HG02973 (cell line): ENCODE measurements around the gene ACBD3.
A peak's percentile ranks its signal among the peaks of the same experiment; 100 is the strongest.

Experiments used
- ATAC-seq: cut with Tn5 transposase; IDR thresholded peaks from one replicate; pipeline ENCODE4 v1.9.1; 2021; ENCODE audit warnings: moderate library complexity; ENCODE audit not compliant: unreplicated experiment

The ACBD3 gene

DNA sequence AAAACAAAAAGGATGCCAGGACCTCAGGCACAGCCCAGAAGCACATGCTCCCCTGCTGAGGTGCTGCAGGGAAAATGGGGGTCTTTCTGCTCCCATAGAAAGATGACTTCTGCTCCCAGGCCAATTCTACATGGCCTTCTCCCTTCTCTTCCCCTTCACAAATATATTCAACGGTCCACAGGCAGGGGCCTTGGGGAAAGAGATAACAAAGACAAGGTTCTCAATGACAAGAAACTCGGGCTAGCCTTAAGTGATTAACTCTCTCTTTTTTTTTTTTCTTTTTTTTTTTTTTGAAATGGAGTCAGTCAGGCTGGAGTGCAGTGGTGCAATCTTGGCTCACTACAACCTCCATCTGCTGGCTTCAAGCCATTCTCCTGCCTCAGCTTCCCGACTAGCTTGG is 69.9 kb downstream of the ACBD3 start:
- ATAC-seq: no peak

DNA sequence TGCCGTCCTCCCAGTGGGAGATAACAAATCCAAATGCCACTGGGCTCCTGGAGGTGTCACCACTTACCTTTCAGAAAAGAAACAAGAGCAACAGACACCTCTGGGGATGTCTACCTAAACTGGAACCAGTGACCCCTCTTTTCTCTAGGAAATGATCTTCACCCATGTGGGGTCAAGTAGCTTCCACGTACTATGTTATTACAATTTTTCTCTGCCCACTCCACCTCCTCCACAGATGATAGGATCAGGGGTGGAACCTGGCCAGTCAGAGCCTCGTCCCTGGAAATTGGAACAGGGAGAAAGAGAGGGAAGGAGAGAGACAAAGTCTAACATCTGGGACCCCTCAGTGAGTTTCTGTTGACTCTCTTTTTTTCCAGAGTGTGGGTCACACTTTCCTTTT is 73.9 kb downstream of the ACBD3 start:
- ATAC-seq: no peak

DNA sequence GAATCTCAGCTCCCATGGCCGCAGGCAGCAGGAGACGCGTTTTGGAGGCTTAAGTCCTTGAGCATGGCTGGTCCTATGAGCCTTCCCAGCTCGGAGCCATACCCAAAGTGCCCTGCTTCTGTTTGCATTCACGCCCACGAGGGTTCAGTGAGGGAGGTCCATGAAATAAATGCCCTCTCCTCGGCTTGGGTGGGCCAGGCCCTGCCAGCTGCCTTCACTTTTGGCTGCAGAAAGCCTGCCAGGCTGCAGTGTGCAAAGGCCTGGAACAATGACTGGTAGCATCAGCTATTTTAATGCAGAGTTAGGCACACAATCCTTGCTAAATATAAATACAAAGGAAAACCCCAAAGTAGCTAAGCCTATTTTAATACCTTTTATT is 74.7 kb downstream of the ACBD3 start:
- no peak for ATAC-seq

DNA sequence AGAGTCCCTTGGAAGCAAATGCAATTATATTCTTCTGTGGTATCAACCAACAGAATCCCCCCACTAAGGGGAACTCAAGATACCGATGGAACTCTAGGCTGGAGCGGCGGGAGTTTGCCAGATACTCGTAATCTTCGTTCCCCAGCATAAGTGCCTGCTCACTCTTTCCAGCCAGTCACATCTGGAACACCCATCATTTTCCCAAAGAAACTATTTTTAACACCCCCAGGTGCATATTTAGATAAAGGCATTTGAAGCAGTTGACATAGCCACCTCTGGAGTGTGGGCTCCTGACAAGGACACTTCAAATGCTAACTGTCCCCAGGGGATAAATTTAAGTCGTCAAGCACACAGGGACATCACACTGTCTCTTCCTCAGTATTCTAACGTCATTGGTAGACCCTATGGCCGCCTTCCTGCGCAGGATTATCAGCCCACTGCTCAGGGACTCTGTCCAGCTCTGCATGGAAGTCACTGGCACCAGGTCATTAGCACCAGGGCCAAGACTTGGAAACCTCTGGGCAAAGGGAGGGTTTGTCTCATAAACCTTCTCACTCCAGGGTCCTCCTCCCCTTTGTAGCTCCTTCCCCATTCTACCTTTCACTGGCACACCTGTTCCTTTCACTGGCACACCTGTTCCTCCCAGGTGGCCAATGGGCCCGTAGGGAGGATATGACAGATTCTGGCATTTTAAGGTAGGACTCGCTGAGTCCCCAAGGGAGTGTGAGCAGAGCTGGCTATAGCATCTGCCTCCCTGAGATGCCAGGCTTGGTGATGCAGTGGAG is 75.3 kb downstream of the ACBD3 start:
- no peak for ATAC-seq

DNA sequence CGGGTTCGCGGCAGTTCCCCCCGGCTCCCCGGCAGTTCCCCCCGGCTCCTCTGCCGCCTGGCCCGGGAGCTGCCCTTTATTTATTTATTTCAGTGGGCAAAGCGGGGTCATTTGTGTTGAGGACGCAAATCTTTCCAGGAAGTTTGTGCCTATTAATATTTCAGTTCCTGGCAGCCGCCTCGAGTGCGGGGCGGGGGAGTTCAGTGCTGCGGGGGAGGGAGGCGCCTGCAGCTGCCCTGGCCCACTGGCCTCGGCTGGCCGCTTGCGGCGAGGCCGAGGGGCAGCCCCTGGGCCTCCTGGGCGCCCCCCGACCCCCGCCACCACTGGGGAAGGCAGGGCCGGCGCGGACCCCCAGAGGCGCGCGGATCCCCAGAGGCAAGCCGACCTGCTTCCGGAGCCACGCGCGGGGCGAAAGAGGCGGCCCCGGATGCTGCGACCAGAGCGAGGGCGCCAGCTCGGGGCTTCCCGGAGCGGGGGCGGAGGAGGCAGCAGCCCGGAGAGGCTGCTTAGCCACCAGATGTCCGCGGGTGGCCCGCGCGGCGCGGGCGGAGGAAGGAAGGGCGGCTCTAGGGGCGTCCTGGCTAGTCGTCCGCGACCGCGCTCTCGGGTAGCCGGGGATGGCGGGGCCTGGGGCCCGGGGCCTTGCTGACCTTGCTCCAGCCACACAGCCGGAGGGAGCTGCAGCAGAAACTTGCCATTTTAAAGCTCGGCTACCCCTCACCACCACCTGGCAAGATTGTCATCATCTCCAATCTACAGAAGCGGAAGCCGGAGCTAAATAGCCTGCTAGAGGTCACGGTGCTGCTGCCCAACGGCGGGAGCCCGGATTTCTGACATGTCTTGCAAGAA is 76.1 kb downstream of the ACBD3 start:
- ATAC-seq: peak; percentile 78

DNA sequence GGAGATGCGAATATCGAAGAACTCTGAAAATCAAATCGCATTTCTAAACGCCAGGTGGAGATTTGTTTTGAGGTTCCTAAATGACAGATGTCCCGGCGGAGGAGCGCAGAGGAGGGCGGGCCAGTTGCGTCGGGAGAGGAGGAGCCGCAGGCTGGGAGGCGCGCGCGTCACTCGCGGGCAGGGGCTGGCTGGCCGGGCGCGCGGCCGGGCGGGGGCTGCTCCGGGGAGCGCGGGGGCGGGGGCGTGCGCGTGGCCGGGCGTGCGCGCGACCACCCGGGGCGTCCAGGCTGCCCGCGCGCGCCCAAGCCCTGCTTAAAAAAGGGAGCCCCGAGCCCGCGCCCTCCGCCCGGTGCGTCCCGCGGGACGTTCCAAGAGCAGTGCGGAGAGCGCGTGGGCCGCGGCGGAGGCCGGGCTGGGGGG is 76.7 kb downstream of the ACBD3 start:
- peak; percentile 71 for ATAC-seq

DNA sequence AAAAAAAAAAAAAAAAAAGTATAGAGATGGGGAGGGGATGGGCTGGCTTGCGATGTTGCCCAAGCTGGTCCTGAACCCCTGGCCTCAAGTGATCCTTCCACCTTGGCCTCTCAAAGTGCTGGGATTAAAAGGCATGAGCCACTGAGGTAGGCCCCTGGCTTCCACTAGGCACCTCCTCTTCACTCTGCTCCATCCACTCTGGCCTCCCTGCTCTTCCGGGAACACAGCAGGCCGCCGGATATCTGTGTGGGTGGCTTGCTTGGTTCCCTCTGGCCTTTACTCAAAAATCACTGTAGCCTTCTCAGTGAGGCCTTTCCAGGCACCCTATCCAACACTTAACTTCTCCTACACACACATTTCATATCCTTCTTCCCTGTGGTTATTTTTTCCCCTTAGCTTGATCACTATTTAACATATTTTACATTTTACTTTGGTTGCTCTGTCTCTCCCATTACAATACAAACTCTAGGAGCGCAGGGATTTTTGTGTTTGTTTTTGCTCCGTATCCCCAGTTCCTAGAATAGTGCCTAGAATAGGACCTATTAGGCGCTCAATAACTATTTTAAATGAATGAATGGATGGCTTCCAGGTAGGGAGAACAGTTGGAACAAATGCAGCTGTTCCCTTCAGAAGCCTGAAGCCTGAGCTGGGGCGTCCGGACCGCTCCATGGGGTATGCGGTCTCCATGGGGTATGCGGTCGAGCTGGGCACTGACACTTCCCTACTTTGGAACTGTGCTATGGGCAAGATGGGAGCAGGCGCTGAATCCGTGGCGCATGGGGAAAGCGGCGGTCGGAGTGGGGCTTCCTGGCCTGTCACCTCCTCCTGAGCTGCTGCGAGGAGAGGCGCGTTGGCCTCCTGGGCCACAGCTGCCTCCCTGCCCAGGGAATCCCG is 77.4 kb downstream of the ACBD3 start:
- ATAC-seq: peak; percentile 9

DNA sequence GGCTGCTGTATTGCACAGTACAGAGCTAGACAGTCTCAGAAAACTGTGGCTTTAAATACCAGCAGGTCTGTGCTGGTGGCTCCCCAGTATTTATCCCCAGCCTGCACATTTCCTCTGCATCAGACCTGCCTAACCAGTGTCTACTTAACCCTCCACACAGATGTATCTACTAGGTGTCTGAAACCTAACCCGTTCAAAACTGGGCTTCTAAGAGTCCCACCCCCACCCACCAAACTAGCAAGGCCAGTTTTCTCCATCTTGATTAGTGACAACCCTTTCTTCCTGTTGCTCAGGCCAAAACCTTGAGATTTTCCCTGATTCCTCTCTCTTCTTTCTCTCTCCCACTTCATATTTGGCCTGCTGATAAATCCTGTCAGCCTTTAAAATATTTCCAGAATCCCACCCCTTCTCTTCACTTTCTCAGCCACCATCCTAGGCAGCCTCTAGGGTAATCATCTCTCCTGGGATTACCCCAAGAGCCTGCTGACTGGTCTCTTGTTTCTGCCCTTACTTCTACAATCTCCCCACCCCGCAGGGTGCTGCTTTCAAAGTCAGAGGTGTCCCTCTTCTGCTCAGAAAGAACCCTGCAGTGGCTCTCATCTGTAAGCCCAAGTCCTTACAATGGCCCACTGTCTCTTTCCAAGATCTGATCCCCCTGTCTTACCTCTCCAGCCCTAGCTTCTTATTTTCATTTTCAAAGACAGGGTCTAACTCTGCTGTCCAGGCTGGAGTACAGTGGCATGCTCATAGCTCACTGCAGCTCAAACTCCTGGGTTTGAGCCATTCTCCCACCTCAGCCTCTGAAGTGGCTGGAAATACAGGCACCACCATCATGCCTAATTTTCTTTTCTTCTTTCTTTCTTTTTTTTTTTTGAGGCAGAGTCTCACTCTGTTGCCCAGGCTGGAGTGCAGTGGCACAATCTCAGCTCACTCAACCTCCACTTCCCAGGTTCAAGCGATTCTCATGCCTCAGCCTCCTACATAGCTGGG is 78.8 kb downstream of the ACBD3 start:
- ATAC-seq: no peak

DNA sequence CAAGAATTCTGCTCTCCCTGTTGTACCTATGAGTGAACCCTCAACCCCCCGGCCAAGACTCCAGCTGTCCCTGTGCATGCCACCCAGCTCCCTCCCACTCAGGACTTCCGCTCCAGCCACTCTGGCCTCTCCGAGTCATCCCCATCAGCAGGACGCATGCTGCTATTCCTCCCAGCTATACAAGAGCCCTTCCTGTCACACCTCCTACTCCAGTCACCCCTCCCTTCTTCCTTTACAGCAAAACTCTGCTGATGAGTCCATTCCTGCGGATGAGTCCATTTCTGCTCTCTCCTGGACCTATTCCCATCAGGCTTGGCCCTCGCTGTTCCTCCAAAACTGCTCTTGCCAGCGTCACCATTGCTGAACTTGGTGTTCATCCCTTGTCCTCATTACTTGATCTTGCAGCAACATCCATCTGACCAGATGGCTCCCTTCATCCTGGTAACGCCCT is 81.8 kb downstream of the ACBD3 start:
- ATAC-seq: no peak

DNA sequence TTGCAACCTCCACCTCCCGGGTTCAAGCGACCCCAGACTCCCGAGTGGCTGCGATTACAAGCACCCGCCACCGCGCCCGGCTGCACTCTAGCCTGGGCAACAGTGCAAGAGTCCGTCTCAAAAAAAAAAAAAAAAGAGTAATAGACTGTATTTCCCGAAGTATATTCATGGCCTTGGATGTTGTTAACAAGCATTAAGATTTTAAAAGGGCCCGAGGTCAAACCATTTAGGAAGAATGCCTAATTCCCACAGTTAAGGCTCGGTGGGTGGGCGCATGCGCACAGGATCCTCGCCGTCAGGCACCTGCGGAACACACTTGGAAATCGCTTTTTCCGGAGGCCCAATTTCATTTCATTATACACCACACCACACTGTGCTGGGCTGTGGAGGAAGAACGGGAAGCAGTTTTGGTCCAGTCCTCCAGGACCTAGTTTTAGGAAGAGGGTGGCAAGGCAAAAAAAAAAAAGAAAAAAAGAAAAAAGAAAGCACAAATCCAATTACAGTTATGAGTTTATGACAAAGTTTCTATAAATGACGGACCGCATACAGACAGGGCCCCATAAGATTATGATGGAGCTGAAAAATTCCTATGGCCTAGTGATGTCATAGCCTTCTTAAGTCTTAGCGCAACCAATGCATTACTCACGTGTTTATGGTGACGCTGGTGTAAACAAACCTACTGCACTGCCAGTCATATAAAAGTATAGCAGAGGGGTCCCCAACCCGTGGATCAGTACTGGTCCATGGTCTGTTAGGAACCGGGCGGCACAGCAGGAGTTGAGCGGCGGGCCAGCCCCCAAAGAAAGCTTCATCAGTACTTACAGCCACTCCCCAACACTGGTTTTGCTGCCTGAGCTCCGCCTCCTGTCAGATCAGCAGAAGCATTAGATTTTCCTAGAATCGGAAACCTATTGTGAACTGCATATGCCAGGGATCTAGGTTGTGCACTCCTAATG is 85.8 kb downstream of the ACBD3 start:
- ATAC-seq: no peak

DNA sequence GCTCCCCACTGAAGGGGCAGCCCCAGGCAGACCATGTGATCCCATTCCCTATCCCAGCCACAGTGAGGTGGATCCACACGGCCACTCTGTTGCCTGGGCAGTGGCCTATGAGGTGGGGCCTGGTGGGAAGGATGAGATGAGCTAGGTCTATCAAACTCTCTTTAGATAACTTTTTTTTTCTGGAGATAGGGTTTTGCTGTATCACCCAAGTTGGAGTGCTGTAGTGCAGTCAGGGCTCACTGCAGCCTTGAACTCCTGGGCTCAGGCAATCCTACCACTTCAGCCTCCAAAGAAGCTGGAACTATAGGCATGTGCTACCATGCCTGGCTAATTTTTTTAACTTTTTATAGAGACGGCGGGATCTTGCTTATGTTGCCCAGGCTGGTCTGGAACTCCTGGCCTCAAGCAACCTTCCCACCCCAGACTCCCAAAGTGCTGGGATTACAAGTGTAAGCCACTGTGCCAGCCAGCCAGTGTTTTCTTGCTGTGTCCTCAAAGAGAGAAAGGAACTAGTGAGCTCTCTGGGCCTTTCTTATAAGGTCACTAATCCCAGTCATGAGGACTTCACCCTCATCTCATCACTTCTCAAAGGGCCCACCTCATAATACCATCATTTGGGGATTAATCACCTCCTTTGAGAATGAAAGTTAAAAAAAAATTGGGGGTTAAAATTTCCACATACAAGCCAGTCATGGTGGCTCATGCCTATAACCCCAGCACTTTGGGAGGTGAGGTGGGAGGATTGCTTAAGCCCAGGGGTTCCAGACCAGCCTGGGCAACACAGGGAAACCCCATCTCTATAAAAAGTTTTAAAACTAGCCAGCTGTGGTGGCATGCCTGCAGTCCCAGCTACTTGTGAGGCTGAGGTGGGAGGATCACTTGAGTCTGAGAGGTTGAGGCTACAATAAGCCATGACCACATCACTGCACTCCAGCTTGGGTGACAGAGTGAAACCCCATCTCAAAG is 87.4 kb downstream of the ACBD3 start:
- no peak for ATAC-seq

DNA sequence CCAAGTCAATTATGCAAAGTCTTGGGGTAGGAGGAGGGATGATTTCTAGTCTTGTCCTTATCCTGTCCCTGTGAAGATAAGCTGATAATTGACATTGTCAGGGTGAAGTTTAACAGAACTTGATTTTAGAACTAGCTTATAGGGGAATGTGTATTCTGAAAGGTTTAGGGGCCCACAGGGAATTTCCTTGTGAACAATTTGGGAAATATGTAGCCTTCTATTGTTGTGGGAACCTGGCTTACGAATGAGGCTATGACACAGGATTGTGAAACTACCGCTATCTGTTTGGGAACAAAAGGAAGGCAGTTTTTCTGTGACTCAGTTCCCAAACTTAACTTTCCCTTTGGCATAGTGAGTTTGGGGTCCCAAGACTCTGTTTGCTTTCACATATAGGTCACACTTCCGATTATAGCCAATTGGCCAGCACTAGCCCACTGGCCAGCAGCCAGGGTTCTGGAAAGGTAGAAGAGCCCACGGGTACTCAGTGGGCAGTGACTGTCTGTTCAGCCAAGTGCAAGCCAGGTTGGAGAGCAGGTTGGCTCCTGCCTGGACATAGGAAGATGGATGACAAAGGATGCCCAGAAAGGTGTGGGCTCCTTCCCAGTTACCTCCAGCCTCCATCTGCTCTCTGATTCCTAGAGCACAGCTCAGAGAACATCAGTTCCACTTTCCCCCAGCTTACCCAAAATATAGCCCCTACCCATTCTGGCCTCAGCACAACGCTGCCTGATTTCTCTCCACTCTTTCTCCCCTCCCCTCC is 88.5 kb downstream of the ACBD3 start:
- no peak for ATAC-seq

DNA sequence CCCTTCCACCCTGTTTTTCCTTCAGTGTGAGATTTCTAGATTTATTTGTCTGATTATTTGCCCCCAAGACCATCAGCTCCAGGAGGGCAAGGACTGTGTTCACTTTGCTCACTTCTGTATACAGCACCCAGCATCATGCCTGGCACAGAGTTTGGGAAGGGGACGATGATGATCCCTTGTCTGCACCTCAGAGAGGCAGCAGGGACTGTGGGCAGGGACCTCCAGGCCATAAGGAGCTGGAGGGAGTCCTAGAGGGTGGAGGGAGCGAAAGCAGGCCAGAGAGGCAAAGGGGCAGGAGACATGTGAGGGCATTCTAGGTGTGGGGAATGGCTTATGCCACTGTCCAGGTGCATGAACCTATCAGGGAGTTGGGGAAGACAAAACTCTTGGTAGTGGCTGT is 91.3 kb downstream of the ACBD3 start:
- ATAC-seq: no peak
